ENCODE measurements around the gene ATG4D.
"Not testable (repeated sequence)": the region's sequence is repeated elsewhere in the genome, so short reads cannot be mapped to it uniquely, and the experiment has no call there.

ATG4D gene

DNA sequence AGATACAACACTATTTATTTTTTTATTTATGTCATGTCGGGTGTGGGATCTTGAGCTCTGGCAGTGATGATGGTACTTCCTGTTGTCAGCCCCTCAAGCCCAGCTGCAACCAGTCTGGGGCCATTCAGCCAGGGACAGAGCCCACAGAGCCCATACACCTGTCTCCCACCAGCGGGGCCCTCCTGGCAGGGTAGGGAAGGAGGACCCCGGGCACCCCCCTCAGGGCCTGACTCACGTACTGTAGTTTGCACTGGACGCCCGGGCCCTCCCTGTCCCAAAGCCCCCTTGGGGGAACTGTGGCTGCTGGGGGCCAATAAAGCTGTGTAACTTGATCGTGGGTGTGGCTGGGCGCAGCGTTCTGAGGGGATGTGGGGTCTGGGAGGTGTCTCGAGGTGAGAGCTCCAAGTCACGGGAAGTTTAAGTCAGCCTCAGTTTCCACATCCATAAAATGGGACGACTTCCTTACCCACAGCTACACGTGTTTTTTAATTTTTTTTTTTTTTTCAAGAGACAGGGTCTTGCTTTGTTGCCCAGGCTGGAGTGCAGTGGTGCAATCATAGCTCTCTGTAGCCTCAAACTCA lies 9.5 kb downstream of the ATG4D start:
- no peak for DNase-seq

DNA sequence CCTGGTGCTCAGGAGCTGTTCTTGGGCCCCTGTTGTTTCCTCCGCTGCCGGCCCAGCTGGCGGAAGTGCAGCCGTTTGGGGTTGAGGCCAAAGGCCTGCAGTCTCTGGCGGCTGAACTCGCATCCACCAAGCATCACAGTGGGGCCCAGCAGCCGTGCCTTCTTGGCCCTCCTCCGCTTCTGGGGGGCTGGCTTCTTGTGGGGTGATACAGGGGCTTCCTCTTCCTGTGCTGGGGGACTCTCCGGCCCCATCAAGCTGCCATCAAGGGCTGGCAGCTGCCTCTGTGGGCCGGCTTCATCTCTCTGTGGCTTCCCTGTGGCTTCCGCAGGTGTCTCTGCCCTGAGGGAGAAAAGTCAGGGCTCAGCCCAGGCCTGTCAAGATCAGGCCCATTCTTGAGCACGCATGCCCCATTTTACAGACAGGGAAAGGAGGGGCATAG lies 10.3 kb downstream of the ATG4D start:
- no peak for DNase-seq

DNA sequence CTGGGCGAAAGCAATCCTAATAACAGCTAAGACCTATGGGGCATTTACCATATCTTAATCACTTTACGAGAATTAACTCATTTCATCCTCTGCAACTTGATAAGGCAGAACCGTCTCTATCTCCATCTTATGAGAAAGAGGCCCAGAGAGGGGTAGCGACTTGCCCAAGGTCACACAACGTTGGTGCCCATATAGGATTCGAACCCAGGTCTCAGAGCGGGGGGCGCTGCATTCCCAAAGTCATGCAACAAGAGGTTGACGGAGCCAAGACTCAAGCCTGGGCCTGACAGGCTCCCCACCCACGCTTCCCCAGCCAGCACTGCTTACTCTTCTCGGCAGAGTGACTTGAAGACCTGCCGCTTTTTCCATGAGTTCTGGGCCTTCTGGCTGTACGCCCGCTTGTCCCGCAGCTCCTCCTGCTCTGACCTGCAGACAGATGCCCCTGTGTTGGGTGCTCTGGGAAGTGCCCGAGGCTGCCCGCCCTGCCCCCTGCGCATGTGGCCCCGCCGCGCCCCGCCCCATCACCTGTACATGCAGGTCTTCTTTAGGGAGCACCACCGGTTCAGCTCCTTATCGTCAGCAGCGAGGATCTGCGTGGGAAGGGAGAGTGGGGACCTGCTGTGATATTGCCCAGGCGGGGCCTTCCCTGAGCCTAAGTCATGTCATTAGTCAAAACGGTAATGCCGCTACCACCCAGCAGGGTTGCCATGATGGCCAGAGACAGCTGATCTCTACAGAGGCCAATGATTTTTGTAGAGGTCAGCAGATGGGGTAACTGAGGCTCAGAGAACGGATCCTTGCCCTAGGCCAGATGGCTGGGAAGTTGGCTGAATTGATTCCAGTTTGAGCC lies 11.3 kb downstream of the ATG4D start:
- no peak for DNase-seq

DNA sequence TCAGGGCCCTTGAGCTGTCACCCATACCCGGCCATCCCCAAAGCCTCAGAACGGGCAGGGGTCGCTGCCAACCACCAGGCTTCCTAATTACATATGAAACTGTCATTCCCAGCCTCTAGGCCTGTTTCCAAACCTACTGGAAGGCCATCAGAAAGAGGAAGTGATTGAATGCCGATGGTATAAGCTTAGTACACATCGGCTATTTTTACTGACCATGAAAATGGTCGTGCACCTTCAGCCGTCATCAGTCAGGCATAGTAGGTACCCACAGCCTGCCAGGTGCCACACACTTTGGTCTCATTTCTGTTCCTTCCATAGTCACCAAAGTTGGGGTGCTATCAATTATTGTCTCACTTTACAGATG lies 11.9 kb downstream of the ATG4D start:
- no peak for DNase-seq

DNA sequence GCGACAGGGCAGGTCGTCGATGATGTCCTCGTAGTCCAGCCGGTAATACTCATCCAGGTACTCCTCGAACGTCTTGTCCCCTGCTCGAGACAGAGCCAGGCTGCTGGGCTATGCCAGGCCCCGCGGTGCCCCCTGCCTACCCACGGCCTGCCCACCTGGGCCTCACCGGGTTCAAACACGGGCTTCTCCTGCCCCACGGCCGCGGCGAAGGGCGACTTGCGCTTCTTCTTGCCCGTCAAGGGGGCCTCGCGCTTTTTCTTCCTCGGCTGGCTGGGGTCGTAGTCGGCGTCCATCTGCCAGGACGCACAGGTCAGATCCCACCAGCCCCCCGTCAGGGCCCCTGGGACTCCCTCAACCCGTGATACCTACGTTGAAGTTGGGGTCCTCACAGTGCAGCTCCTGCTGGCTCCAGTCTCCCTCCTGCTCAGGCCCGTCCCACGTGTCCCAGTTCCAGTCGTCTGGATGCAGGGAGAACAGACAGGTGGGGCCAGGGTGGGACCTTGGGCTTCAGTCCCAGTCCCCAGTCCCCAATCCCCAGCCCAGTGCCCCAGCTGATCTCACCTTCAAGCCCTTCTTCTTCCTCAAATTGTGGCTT lies 14.0 kb downstream of the ATG4D start:
- DNase-seq = no peak

DNA sequence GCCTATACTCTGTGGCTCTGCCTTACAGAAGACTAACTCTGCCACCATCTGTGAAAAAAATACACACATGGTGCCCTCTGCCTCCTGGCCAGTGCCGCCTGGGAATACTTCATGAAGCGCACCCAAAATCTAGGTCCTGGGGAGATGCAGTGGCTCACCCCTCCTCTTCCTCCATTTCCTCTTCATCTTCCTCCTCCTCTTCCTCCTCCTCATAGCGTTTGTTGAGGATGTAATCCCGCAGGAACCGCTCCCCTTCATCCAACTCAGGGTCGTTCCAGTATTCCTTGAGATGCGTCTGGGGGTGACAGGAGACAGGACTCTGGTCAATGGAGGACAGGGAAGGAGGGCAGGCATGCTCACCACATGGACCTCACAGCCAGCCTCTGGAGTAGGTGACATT lies 16.4 kb downstream of the ATG4D start:
- DNase-seq = no peak

DNA sequence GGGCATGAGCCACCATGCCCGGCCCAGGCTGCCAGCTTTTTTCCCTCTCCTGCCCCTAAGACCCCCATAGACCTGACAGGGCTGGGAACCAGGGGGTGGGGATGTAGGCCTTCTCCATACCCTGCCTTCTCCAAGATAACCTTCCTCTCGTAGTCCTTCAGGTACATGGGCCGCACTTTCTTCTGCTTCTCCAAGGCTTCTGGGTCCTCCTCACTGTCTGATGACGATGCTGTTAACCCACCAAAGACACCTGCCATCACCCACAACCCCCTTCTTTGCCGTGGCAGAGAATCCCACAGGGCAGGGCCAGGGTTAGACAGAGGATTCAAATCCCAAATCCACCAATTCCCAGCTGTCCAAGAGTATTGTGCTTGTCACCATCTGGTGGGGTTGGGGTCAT lies 18.9 kb downstream of the ATG4D start:
- DNase-seq = no peak

DNA sequence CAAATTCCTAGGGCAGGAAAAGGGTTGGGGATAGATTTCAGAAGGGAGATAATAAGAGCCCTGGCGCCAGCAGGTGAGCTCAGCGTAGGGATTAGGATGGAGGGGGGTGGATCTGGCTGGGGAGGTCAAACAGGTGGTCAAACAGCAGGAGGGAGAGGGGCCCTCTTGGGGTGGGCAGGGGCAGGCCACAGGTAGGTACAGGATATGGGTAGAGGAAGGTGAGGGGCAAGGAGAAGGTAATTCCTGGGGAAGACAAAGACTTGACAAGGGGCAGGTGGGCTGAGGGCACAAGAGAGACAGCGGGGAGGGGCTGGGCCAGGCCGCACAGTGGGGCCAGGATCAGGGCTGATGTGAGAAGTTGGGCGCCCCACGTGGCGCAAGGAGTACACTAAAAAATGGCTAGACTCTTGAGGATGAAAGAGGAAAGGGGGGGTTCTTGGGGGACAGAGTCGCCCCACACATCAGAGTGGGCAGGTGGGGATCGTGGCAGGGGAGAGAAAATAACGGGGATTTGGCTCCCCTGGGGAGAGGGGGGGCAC lies 21.4 kb downstream of the ATG4D start:
- peak; percentile 78 for DNase-seq

DNA sequence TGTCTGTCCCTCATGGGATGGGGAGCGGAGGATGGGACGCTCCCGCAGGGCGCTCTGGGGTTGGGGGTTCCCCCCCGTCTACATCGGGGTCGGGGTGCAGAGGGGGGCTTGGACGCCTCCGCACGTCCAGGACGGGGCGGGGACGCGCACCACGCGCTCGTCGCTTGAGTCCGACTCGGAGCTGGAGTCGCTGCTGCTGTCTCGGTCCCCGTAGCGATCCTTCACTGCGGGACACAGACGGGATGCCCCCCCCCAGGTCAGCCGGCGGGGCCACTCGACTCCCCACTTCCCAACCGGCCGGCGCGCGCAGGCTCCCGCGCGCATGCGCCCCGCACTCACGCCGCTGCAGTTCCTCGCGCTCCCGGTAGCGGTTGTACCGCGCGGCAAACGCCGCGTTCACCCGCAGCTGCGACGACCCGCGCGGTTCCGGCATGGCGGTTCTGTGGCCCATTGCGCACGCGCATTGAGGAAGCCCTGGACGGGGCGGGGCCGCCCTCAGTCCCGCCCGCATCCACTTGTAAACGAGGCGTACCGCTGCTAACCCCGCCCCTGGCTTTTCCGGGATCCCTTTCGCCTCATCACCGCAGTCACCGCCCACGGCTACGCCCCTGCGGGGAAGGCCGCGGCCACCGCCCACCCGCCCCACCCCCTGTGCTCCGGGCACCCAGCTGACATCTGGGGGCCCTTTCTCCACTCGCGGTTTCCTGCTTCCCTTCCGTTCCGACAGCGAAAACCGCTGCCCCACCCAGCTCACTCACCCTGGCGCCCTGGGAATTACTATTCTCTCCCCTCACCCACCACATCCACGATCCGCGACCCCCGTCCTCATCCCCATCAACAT lies 22.1 kb downstream of the ATG4D start, which contains the start of gene KRI1:
Gene KRI1 (minus strand): TSS at position 444 of the 841 bp plus-strand sequence. CDS start 11 bp downstream, at position 433.
- peak; percentile 99 for DNase-seq

DNA sequence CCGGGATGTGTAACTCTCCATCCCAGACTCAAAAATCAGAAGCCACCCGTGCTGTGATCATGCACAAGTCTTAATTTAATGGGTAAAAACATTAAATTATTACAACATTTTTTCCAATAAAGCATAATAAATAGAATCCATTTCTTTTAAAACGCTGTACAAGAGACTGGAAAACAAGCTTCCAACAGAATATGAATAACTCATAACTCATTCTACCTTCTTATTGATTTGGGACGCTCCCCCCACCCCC lies 22.6 kb downstream of the ATG4D start:
- DNase-seq = no peak

DNA sequence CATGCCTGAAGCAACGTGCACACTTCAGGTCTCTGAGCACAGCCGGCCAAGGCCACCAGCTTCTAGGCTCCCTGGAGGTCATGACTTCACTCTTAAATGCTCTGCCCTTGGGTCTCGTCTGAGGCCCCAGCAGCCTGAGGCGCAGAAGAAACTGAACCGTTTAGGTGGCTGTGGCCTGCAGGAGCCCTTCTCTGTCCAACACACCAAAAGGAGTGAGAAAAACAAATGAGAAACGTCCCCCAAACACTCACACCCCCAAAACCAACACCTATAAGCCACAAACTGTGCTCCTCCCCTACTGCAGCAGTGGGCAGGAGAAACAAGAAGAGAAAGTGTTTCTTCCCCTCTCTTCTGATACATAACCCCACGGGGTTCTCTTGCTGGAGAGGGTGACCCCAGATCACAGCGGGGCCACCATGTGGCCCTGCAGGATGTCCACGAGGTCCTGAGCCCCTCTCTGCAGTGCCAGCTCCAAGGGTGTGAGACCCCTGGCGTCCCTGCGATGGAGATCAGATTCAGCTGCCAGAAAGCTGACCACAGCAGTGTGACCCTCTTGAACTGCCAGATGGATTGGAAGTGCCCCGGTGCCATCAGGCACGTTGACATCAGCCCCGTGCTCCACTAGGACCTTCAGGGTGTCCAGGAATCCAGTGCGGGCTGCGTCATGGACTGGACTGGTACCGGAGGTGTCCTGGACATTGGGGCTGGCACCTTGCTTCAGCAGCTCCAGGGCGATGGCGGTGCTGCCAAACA lies 23.1 kb downstream of the ATG4D start:
- DNase-seq = no peak

DNA sequence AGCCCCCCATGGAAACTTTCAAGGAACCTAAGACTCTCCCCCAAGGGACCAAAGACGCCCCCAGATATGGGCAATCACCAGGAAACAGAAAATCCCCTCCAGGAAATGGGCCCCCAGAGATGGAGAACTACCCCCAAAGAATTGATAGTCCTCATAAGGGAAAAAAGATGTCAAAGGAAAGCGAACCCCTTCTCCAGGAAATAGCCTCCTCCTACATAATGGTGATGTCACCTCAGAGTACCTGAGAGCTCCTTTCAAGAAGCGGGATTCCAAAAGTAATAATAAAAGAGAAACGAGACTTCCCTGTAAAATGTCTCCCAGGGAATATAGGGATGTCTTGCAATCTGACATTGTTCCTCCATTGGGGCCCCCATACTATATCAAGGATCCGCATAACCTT lies 24.0 kb downstream of the ATG4D start:
- peak; percentile 46 for DNase-seq

DNA sequence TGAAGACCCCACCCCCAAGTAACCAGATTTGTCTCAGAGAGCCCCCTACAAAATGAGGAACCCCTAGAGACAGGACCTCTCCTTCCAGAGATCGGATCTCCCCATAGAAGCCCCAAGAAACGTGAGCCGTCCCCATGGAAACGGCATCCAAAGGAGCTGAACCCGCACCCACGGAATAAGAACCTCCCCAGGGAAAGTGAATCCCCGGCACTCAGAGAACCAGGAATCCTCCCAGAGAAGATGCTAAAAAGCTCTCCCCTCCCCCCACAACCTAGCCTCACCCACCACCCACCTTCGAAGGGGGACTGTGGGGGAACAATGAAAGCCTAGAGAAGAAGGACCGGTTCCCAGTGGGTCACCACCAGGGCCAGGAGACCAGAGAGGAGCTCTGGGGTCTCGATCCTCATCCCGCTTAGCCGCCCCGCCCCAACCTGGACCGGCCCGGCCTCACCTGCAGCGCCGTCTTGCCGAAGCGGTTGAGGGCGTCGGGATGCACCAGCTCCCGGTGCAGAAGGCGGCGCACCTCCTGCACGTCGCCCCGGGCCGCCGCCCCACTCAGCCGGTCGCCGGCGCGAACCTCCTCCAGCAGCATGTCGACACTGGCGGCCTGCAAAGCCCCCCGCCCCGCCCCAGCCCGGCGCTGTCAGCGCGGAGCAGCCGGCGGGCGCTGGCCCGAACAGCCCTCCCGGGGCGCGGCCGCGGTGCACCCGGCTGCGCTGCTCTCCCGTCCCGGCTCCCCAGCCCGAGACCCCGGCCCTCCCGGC lies 24.5 kb downstream of the ATG4D start:
- peak; percentile 92 for DNase-seq

DNA sequence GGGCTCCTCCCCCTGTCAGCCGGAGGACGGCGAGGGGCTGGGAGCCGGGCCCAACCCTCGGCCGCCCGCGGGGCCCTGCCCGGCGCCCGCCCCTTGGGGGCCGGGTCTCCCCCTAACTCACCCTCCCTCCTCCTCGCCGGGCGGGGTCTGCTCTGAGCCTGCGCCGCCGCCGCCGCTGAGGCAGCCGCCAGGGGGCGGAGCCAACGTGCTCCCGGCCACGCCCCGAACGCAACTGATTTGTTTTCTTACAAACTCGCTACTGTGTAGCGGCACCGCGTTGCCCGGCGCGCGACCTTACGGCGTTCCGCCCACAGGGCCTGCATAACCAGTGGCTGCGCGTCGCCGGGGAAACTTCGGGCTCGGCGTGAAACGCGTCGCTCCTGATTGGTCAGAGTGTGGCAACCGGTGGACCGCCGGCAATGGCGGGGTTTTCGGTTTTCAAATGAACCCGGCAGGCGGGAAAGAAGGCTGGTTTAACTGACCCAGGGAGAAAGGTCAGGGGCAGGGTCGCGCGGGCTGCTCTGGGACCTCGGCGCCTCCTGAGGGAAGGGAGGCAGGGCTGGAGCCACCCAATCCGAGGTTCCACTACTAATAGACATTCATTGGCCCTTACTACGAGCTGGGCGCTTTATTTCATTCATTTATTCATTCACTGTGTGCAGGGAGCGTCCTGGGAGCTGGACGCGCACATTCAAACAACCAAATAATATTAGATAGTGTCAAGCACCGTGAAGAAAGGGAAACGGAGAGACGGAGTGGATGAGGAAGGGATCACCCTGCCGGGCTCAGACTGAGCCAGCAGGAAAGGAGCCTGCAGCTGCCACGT lies 25.3 kb downstream of the ATG4D start, which contains the start of gene CDKN2D:
Gene CDKN2D (minus strand): TSS at position 154 of the 826 bp plus-strand sequence. CDS start 326 bp downstream, outside the sequence.
- DNase-seq = peak; percentile 100

DNA sequence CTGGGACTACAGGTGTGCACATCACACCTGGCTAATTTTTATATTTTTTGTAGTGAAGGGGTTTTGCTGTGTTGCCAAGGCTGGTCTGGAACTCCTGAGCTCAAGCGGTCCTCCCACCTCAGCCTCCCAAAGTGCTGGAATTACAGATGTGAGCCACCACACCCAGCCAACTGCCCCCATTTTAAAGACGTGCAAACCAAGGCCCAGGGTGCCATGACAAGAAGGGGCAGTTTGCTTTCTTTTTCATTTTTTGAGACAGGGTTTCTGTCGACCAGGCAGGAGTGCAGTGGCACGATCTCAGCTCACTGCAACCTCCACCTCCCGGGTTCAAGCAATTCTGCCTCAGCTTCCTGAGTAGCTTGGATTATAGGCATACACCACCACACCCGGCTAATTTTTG lies 30.1 kb downstream of the ATG4D start:
- DNase-seq = not testable (repeated sequence)

DNA sequence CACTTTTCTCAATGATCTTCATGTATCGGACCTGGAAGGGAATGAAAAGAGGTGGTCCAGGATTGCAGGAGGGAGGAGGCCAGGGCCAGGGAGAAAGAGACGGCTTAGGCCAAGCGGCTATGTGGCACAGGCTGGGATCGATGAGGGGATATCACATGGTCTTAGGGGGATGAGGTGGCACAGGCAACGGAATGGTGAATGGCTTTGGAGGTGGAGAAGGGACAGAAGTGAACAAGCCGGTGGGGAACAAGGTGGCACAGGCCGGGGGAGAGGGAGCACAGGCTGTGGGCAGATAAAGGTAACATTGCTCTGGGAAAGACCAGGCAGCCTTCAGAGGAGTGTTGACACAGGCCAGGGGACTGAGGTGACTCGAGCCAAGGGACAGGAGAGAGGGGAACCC lies 30.8 kb downstream of the ATG4D start:
- no peak for DNase-seq

DNA sequence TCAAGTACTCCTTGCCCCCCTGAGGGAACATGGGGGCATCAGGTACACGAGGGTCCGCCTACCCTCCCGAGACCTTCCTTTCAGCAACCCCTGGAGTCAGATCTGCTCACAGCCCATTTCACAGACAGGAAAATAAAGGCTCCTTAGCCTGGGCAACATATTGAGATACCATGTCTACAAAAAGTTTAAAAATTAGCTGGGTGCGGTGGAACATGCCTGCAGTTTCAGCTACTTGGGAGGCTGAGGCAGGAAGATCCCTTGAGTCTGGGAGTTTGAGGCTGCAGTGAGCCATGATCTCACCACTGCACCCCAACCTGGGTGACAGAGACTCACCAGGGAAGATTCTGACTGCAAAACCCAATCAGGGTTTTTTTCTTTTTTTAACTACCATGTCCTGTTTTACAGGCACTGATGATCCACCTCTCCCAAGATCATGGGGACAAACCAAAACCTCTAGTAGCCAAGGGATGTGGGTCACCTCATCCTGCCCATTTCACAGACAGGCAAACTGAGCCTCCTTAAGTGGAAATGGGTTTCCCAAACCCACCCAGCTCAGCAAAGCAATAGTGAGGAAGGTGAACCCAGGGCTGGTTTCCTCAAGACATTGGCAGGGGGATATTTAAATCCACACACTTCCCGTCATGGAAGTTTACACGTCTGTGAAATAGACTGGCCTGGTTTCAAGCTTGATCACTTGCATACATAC lies 31.5 kb downstream of the ATG4D start:
- DNase-seq = no peak

DNA sequence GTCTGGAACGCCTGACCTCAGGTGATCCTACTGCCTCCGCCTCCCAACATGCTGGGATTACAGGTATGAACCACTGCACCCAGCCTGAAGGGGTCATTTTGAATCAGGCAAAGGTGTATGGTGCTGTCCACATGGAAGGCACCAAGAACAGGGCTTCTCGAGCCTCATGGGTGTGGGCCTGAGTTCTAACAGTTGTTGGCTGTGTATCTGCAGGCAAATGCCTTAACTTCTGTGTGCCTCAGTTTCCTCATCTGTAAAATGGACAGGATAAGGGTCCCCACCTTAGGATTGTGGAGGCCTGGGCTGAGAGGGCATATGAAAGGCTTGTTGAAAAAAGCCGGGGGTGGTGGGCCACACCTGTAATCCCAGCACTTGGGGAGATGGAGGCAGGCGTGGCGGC lies 34.2 kb downstream of the ATG4D start:
- no peak for DNase-seq

DNA sequence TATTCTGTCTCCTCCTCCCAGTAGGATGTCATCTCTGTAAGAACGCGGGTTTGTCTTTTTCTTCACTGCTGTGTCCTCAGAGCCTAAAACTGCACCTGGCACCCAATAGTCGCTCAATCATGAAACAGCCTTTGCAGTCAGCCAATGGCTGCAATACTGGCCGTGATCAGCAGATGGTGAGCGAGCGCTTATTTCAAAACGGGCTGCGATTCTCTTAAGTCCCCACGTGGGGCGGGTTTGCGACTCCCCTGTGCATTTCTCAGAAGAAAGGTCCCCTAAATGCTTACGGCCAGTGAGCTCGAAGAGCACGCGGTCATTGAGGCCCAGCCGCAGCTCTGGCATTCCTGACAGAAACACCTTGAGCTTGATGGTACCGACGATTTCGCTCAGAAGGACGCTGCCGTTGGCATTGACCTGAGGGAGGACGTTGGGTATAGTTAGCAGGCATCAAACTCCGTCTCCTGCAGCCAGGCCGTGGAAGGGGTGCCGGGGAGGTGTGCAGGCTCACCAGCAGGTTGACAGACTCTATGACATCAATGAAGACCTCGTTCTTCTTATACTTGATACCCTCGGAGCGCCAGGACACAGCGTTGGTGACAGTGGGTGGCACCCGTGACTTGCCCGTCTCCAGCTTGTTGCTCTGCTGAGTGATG lies 37.4 kb downstream of the ATG4D start:
- DNase-seq = peak; percentile 78
